ENCODE data around the gene PDE1A.

- TF ChIP-seq NR2F2 (IDR thresholded peaks at IDR 0.05) (no peak), JUND (IDR thresholded peaks at IDR 0.05) (no peak), CTCF (IDR thresholded peaks at IDR 0.05; ENCODE audit: low read depth, low read length, missing input control) (no peak), TAF1 (conservative IDR thresholded peaks at IDR 0.05) (no peak), YY1 (IDR thresholded peaks at IDR 0.05) (no peak), SP1 (IDR thresholded peaks at IDR 0.05) (no peak), FOXA1 (IDR thresholded peaks at IDR 0.05) (no peak), MAX (IDR thresholded peaks at IDR 0.05) (no peak), GABPA (IDR thresholded peaks at IDR 0.05 in 1 of 2, conservative IDR thresholded peaks at IDR 0.05 in 1 of 2) (no peak), ZBTB33 (IDR thresholded peaks at IDR 0.05) (no peak), RAD21 (IDR thresholded peaks at IDR 0.05) (no peak), HNF4G (IDR thresholded peaks at IDR 0.05) (no peak), RXRA (IDR thresholded peaks at IDR 0.05) (no peak)
- TF ChIP-seq, protein P1, sequence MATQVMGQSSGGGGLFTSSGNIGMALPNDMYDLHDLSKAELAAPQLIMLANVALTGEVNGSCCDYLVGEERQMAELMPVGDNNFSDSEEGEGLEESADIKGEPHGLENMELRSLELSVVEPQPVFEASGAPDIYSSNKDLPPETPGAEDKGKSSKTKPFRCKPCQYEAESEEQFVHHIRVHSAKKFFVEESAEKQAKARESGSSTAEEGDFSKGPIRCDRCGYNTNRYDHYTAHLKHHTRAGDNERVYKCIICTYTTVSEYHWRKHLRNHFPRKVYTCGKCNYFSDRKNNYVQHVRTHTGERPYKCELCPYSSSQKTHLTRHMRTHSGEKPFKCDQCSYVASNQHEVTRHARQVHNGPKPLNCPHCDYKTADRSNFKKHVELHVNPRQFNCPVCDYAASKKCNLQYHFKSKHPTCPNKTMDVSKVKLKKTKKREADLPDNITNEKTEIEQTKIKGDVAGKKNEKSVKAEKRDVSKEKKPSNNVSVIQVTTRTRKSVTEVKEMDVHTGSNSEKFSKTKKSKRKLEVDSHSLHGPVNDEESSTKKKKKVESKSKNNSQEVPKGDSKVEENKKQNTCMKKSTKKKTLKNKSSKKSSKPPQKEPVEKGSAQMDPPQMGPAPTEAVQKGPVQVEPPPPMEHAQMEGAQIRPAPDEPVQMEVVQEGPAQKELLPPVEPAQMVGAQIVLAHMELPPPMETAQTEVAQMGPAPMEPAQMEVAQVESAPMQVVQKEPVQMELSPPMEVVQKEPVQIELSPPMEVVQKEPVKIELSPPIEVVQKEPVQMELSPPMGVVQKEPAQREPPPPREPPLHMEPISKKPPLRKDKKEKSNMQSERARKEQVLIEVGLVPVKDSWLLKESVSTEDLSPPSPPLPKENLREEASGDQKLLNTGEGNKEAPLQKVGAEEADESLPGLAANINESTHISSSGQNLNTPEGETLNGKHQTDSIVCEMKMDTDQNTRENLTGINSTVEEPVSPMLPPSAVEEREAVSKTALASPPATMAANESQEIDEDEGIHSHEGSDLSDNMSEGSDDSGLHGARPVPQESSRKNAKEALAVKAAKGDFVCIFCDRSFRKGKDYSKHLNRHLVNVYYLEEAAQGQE (IDR thresholded peaks at IDR 0.05), result no peak
Measured at GRCh38 chr2:182404092-182404491, 22.7 kb downstream of the PDE1A start.
